Brain microvascular endothelial cell (primary cell): ENCODE data around the gene CASP9.

ENCODE experiments used
- DNase-seq: peaks from one replicate; pipeline ENCODE4 v3.0.0-alpha.2; 2020
- H3K27ac ChIP-seq: fragments of 250-450 bp; sonication (Bioruptor Pico); 2 replicates; pipeline ENCODE4 v1.5.1; 2020; ENCODE audit warnings: mild to moderate bottlenecking, moderate library complexity
- H3K27me3 ChIP-seq: fragments of 250-450 bp; sonication (Bioruptor Pico); replicated peaks from 2 replicates; pipeline ENCODE4 v1.5.1; 2020; ENCODE audit warnings: mild to moderate bottlenecking
- H3K36me3 ChIP-seq: fragments of 250-450 bp; sonication (Bioruptor Pico); replicated peaks from 2 replicates; pipeline ENCODE4 v1.5.1; 2020; ENCODE audit warnings: mild to moderate bottlenecking
- H3K4me3 ChIP-seq: 2 replicates; pipeline ENCODE4 v1.5.1; 2011; ENCODE audit warnings: low read depth, mild to moderate bottlenecking, control low read depth, low read length, moderate library complexity
- CTCF ChIP-seq: IDR thresholded peaks from 2 replicates; pipeline ENCODE4 v1.5.1; 2011; ENCODE audit warnings: low read depth, mild to moderate bottlenecking, moderate library complexity, low read length, control low read depth, inconsistent platforms; ENCODE audit errors: missing control alignments
- in situ Hi-C: cut with HindIII; loops from 2 replicates; pipeline ENCODE4 v1.10.0; 2017; ENCODE audit warnings: low sequenced_read_pairs, low pct_ligation_motif_present

CASP9 gene

GRCh38 chr1:15442759-15443158, 81.3 kb downstream of the CASP9 start:
- no peak for TF ChIP-seq CTCF
- Histone ChIP-seq H3K27me3 (no peaks in the 10 kb centered on the region), H3K27ac (no peak overlapping the region), H3K36me3 (no peaks in the 10 kb centered on the region), H3K4me3 (no peak overlapping the region)
- in situ Hi-C loops = no loop called here
- DNase-seq = no peak

- H3K27ac ChIP-seq = no peak overlapping the region
- in situ Hi-C loops = no loop called here
- TF ChIP-seq CTCF = no peak
- DNase-seq = no peak
- H3K36me3 ChIP-seq = no peaks in the 10 kb centered on the region
- H3K27me3 ChIP-seq = no peaks in the 10 kb centered on the region
- H3K4me3 ChIP-seq = no peak overlapping the region
Observed at GRCh38 chr1:15442119-15442518, 81.9 kb downstream of the CASP9 start.
